Lung (tissue), 12 donors: ENCODE results near the gene MIAT. TPM values are rescaled to one million over a fixed set of nuclear protein-coding genes. Genes with fewer than 3 reads are reported as not detected.
A peak's percentile ranks its signal among the peaks of the same experiment; 100 is the strongest.

Experiments used
- ATAC-seq: fragments of 200-7000 bp; cut with Tn5 transposase; one replicate; pipeline ENCODE4 v1.9.1; 2020; ENCODE audit warnings: moderate number of reproducible peaks; ENCODE audit not compliant: insufficient read depth, low FRiP score
- DNase-seq, 3 donors: peaks; one replicate each; pipeline ENCODE4 v3.0.0-alpha.2; 2013 to 2017
- H3K27ac ChIP-seq, 2 donors: one replicate each; pipeline ENCODE4 v1.5.1; 2013; ENCODE audit warnings: mild to moderate bottlenecking in 2 of 2, moderate library complexity in 2 of 2, control low read depth in 1 of 2, inconsistent platforms in 1 of 2, low read depth in 1 of 2, low read length in 1 of 2
- H3K27me3 ChIP-seq, 3 donors: one replicate each; pipeline ENCODE4 v1.5.1; 2013; ENCODE audit warnings: low read length in 2 of 3; ENCODE audit not compliant: control insufficient read depth in 3 of 3, insufficient read depth in 3 of 3
- H3K36me3 ChIP-seq, 4 donors: one replicate each; pipeline ENCODE4 v1.5.1; 2013; ENCODE audit warnings: low read length in 4 of 4, mild to moderate bottlenecking in 1 of 4, moderate library complexity in 1 of 4; ENCODE audit not compliant: control insufficient read depth in 4 of 4, insufficient read depth in 4 of 4
- H3K4me1 ChIP-seq, 5 donors: one replicate each; pipeline ENCODE4 v1.5.1; 2013; ENCODE audit warnings: low read length in 5 of 5, mild to moderate bottlenecking in 2 of 5, moderate library complexity in 1 of 5; ENCODE audit not compliant: control insufficient read depth in 5 of 5, insufficient read depth in 5 of 5
- H3K4me3 ChIP-seq: one replicate; pipeline ENCODE4 v1.5.1; 2013; ENCODE audit warnings: mild to moderate bottlenecking, control low read depth, moderate library complexity
- H3K9ac ChIP-seq, 2 donors: one replicate each; pipeline ENCODE4 v1.5.1; 2013; ENCODE audit warnings: low read length in 2 of 2, control low read depth in 1 of 2; ENCODE audit not compliant: insufficient read depth in 1 of 2
- H3K9me3 ChIP-seq, 4 donors: one replicate each; pipeline ENCODE4 v1.5.1; 2013; ENCODE audit warnings: low read length in 3 of 4, mild to moderate bottlenecking in 1 of 4, moderate library complexity in 1 of 4; ENCODE audit not compliant: control insufficient read depth in 4 of 4, insufficient read depth in 3 of 4
- CTCF ChIP-seq: IDR thresholded peaks from 2 replicates; pipeline ENCODE4 v1.5.1; 2012; ENCODE audit warnings: mild to moderate bottlenecking; ENCODE audit errors: control extremely low read depth, extremely low read depth
- WGBS, 2 donors: extraction: QIAGEN DNeasy Blood & Tissue Kit; methylation state at CpG; one replicate each; pipeline ENCODE4 v1.1.7; 2013; 5-methylcytosine and 5-hydroxymethylcytosine counted together
- polyA plus RNA-seq, 2 donors: library from polyadenylated mRNA; stranded (reverse); fragments of 200-250 nt; gene quantifications; one replicate each; pipeline ENCODE4 v1.2.1, GENCODE V29; 2013
- total RNA-seq, 2 donors: library from RNA; depleted of rRNA in 1 of 2; stranded (reverse); fragments of >200 nt in 1 of 2; gene quantifications; one replicate each; pipeline ENCODE4 v1.2.1, GENCODE V29; 2014 to 2021
- donor health status: control.
- donor health status: control.
- donor health status: Bipolar disorder and iron deficiency.
- donor health status: healthy.
- donor health status: DM: yes; HTN: yes; CAD: no.

The MIAT gene
- total and polyA plus RNA-seq, 4 donors = 1.7 to 5.4 (median 4.8) TPM

GRCh38 chr22:26711205-26711963, 54.0 kb downstream of the MIAT start:
- ATAC-seq (no peak), DNase-seq (peak in 1 of 3 donors; percentile 11)
- peaks cover 0 to 8% (median 0%) of the 10 kb centered on the region in 5 donors for H3K4me1 ChIP-seq
- no peak for TF ChIP-seq CTCF
- H3K27me3 ChIP-seq = no peaks in the 10 kb centered on the region
- H3K9me3 ChIP-seq = peaks cover 0 to 3% (median 0%) of the 10 kb centered on the region in 4 donors
- no peak overlapping the region for H3K27ac ChIP-seq
- WGBS, 2 donors = 43 to 62% methylated on average over 4 of the region's 4 CpGs
- no peak overlapping the region for H3K9ac ChIP-seq
- H3K4me3 ChIP-seq = no peak overlapping the region
- H3K36me3 ChIP-seq = peaks cover 0 to 4% (median 2%) of the 10 kb centered on the region in 4 donors

- Histone ChIP-seq H3K4me1 (peaks cover 0 to 8% (median 0%) of the 10 kb centered on the region in 5 donors), H3K4me3 (no peak overlapping the region), H3K27me3 (no peaks in the 10 kb centered on the region), H3K36me3 (peaks cover 0 to 4% (median under 1%) of the 10 kb centered on the region in 4 donors), H3K9me3 (peaks cover 0 to 3% (median 0%) of the 10 kb centered on the region in 4 donors), H3K27ac (no peak overlapping the region), H3K9ac (no peak overlapping the region)
- no peak for ATAC-seq
- no peak for TF ChIP-seq CTCF
- 79 to 82% methylated on average over 8 of the region's 8 CpGs for WGBS, 2 donors
- DNase-seq = no peak
Measured at GRCh38 chr22:26712158-26712557, 54.8 kb downstream of the MIAT start.

- no peak for ATAC-seq
- peaks cover 0 to 4% (median 3%) of the 10 kb centered on the region in 4 donors for H3K36me3 ChIP-seq
- H3K27me3 ChIP-seq = no peaks in the 10 kb centered on the region
- no peak overlapping the region for H3K9ac ChIP-seq
- H3K4me3 ChIP-seq = no peak overlapping the region
- H3K9me3 ChIP-seq = no peaks in the 10 kb centered on the region
- no peak overlapping the region for H3K27ac ChIP-seq
- peaks cover 0 to 8% (median 0%) of the 10 kb centered on the region in 5 donors for H3K4me1 ChIP-seq
- TF ChIP-seq CTCF = no peak
- no peak for DNase-seq
- 81 to 86% methylated on average over 12 of the region's 12 CpGs for WGBS, 2 donors
Measured at GRCh38 chr22:26713823-26714449, 56.5 kb downstream of the MIAT start.
